HG03039 (cell line): ENCODE results near the gene GPR61.

Experiments
- ATAC-seq: cut with Tn5 transposase; IDR thresholded peaks from one replicate; pipeline ENCODE4 v1.9.1; 2021; ENCODE audit warnings: mild to moderate bottlenecking, moderate library complexity; ENCODE audit not compliant: unreplicated experiment

GPR61 gene

DNA sequence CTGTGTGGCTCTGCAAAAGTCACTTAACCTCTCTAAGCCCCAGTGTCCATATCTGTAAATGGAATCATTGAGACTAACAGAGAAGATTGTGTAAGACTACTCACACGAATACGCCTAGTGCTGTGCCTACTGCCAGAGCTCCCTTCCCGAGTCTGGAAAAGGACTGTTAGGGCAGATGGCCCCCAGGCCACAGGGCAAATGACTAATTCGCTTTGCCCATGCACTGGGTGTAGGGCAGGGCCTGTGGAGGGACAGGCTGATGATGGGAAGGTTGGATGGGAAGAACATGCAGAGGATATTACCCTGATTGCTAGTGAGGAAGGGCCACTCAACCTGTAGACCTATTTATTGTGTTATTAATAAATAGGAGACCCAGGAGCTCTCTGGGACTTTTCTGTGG is 4.2 kb upstream of the GPR61 start:
- no peak for ATAC-seq

DNA sequence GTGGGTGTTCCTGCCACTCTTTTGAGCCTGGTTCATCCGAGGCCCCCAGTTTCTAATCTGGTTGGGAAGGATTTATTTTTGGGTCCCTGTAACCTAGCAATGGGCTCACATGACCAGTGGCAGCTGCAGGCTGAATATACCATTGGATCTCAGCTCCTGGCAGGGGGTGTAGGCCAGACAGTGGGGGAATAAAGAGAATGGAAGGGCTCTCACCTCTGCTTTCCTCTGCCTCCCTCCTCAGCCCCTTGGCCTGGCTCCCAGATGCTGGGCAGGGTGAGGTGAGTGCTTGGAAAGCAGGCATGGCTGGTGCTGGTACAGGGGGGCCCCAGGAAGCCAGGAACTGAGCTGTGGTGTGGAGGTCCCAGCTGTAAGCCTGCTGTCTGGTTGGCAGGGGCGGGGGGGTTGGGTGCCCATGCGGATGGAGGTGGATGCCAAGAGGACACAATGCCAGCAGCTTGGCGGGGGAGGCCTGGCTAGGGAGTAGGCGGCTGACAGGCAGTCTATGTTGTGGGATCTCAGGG is 3.6 kb upstream of the GPR61 start:
- ATAC-seq = no peak

DNA sequence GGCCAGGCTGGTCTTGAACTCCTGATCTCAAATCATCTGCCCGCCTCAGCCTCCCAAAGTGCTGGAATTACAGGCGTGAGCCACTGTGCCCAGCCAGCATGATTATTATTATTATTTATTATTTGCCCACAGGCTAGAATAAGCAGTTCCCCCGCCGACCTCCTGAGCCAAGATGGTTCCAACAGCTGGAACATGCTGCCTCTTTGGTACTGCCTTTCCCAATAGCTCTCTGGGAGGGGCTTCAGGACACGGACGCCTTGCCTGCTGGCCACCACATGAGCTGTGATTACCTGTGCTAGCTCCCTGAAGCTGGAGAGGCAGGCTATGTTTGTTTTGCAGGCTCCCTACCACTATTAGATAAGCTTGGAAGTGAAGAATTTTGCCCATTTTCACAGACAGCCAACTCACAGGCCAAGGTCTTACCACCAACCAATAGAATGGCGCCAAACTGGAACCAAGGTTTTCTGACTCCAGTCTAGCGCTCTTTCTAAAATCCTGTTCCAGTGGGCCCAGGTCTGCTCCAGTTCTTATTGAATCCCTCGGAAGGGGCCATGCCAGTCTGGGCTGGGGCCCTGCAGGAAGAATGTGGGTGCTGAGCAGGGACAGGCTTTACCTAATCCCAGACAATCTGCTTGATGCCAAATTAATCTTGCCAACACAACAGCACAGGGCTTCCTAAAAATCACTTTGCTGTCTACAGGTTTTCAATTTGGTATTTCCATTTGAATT is 2.1 kb upstream of the GPR61 start:
- ATAC-seq = no peak

DNA sequence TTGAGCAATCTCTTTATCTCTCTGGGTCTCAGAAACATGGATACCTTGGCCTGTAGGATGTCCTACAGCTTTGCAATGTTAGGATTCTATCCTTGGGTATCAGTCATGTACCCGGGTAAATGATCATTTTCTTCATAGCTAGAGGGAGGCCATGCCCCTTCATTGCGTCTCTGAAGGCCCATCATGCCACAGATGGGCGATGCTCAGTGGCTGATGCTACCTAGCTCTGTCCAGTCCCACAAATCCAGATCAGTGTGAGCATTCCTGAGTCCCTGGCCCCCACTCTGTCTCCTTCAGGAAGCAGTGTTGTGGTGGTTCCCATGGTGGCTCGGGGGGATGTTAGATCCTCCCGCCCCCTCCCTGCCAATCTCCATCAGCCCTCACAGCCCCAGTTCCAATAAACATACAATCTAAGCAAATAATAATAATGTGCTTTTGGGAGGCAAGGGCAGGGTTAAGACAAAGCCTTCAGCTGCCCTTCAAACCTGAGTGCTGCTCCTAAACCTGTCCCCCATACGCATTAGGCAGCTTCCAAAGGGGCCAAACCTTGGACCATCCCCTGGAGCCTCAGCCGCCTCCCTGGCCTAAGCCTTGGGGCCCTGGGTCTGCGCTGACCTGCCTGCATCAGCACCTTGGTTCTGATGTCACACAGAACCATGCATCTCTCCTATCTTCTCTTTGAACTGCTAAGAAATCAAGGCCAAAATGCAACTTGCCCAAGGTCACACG is 681 bp upstream of the GPR61 start:
- ATAC-seq = no peak

- ATAC-seq = no peak
These were observed 1.4 kb downstream of the GPR61 start for GRCh38 chr1:109541102-109541501.

GRCh38 chr1:109542657-109543056 is 3.0 kb downstream of the GPR61 start:
- ATAC-seq = no peak

- no peak for ATAC-seq
These were observed 3.8 kb downstream of the GPR61 start for GRCh38 chr1:109543283-109543987.

DNA sequence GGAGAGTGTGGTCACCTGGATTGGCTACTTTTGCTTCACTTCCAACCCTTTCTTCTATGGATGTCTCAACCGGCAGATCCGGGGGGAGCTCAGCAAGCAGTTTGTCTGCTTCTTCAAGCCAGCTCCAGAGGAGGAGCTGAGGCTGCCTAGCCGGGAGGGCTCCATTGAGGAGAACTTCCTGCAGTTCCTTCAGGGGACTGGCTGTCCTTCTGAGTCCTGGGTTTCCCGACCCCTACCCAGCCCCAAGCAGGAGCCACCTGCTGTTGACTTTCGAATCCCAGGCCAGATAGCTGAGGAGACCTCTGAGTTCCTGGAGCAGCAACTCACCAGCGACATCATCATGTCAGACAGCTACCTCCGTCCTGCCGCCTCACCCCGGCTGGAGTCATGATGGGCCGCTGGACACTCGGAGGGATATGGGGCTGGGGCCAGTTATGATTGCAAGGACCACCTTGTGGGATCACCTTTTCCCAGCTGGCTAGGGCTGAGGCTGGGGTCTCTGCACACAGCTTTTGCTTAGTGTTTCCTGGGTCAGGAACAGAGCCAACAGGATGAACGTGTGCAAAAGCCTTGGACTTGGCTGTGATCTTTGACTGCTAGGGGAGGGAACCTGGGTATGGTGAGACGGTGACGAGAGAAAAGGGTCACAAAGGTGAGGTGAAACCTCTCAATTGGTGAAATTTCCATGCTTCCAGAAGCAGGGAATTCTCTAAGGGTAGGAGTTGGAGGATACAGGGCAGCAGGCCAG is 4.5 kb downstream of the GPR61 start:
- no peak for ATAC-seq

- peak; percentile 34 for ATAC-seq
These were observed 6.8 kb downstream of the GPR61 start for GRCh38 chr1:109546311-109547109.

DNA sequence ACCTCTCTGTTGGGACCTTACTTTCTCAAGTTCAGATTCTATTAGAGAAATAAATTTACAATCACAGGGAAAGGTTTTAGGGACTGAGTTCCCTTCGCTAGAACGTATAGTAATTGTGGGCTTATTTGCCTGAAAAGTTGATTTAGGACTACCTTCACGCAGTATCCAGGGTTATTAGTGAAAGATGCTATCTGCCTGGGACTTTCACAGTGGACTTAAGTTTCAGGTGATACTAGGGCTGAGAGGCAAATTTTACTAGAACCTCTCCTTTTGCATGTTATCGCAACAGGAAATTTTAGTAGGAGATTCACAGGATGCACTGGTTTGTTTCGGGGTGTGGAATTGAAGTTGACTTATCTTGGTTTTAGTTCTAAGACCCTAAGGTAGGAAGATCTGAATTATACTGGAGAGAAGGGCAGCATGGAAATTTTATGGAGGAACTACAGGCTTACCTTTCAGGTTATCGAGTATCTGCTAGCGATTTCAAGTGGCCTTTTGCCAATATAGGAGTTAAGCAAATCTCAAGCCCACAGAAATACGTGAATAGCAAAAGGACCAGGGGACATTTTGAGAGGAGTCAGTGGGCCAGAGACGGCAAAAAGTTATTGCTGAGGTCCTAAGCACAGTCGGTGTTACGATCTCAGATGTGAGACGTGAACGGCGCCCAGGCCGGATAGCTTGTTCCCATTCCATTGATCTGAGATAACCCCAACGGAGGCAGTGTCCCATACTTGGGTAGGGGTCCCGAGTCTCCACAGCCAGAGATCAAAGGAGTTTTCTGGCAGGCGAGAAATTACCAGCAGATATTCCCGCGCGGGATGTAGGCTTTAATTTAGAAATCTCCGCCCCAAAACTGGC is 8.0 kb downstream of the GPR61 start:
- peak; percentile 7 for ATAC-seq

GRCh38 chr1:109548321-109549267 is 8.9 kb downstream of the GPR61 start, which contains the start of gene GNAI3:
Gene GNAI3 (plus strand): TSS chr1:109548615. CDS start chr1:109548721, 106 bp downstream.
- peak; percentile 83 for ATAC-seq

DNA sequence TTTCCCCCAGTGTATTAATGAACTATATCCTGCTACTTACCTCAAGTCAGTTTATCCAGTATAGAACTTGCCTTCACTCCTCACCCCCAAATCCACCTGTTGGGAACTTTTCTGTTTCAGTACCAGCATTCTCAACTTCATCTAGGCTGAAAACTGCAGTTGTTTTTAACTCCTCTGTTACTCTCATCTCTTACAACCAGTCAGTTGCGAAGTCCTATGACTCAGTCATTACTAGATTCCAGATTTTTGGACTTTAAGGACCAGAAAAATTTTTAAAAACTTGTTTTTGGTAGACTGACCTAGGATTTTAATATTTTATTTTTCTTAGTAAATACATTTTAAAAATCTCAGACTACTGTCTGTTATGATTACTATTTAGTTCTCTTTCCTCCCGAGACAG is 16.9 kb downstream of the GPR61 start:
- no peak for ATAC-seq

DNA sequence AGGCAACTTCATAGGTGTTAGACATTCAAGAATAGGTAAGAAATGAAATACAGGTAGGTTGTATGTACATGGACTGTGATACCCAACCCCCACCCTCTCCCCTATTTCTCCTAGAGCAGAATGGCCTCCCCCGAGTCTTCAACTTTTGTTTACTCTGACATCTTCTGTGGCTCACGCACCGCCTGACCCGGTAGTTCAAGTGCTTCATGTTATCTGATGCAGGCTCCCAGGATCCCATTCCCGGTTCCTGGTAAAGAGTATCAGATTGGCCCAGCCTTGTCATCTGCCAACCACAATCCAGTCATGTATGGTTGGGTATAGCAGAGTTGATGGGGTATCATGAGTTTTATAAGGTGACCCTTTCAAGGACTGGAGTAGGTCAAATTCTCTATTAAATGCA is 17.8 kb downstream of the GPR61 start:
- ATAC-seq = no peak

DNA sequence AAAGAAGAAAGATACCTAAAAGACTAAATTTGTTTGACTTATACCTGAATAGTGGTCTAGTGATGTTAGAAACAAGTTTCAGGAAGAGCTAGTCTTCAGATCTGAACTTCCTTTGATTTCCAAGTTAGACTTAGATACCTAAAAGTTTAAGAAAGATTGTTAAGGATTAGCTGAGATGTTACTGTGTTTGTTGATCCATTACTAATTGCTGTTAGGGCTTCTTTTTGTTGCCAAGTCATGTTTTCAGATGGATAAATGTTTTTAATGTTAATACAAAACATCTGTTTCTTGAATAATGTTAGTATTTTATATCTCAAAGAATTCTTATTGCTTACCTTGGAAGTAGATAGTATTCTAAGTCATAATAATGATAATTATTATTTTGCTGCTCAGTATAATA is 20.3 kb downstream of the GPR61 start:
- no peak for ATAC-seq

GRCh38 chr1:109564194-109564878 is 24.7 kb downstream of the GPR61 start:
- ATAC-seq = no peak

GRCh38 chr1:109565241-109565640 is 25.6 kb downstream of the GPR61 start:
- ATAC-seq = no peak

DNA sequence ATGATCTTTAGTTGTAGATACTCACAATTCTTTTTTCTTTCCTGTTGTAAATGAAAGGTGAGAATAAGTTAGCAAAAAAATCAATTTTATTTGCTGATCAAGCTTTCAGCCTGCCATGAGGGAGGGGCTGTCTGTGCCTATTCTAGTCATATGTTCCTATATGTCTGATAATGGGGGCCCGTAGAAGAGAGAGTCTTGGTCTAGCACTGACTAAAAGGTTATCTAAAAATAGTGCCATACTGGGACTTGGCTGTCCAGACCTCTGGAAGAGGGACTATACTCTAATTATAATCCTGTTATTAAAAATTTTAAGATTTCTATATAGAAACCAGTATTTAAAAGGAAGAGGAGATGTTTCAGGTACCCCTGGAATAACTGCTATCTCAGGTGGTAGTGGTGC is 27.3 kb downstream of the GPR61 start:
- no peak for ATAC-seq
